Inferior parietal cortex (tissue), 1 donor: ENCODE results near the gene FKBP4.

Source experiments
- DNase-seq: peaks from one replicate; pipeline ENCODE4 v3.0.0-alpha.2; 2016; ENCODE audit errors: extremely low spot score

The FKBP4 gene

GRCh38 chr12:2813214-2814185 lies 18.7 kb downstream of the FKBP4 start:
- peak; percentile 57 for DNase-seq

DNA sequence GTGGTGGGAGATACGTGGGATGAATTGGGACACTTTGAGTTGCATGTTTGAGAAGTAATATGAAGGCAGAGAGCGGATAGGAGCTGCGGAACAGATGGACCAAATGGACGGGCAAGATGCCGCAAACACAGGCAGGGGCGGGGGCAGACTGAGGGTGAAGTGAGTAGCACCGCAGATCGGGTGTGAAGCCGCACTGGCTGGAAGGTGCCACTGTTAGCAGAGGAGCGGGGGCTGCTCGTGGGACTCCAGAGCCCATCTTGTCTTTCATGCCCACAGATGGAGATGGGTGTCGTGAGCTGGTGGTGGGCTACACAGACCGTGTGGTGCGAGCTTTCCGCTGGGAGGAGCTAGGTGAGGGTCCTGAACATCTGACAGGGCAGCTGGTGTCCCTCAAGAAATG lies 25.0 kb downstream of the FKBP4 start:
- no peak for DNase-seq

DNA sequence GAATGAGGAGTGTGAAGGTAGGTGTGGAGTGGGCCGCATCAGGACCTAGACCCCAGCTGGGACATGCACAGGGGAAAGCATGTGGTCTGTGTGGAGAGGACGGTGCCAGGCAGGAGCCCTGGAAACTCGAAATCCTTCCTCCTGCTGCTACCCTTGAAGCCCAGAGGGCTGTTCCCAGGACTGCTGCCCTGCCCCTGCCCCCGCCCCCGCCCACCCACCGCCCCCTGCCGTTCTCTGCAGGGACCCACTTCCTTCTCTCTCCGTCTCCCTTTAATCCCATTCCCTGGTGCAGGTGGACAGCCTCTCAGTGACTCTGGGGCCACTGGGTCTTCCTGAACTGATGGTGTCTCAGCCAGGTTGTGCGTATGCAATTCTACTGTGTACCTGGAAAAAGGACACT lies 25.7 kb downstream of the FKBP4 start:
- no peak for DNase-seq

DNA sequence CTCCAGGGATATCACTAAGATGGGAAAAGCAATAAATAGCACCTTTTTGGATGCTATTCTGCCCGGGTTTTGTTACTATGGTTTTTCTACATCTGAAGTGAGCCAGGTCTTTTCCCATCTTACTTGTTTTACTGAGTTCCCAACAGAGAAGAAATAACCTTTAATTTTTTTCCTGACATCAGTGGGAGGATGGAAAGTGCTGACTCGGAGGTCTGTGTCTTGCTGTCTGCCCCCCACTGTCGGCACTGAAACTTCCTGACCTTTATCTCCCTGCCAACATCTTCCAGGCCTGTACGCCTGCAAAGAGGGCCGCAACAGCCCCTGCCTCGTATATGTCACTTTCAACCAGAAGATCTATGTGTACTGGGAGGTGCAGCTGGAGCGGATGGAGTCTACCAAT lies 28.7 kb downstream of the FKBP4 start:
- DNase-seq: no peak

GRCh38 chr12:2824541-2824940 lies 29.8 kb downstream of the FKBP4 start:
- no peak for DNase-seq

- DNase-seq: peak; percentile 30
Measured at GRCh38 chr12:2825132-2825531, 30.4 kb downstream of the FKBP4 start.

DNA sequence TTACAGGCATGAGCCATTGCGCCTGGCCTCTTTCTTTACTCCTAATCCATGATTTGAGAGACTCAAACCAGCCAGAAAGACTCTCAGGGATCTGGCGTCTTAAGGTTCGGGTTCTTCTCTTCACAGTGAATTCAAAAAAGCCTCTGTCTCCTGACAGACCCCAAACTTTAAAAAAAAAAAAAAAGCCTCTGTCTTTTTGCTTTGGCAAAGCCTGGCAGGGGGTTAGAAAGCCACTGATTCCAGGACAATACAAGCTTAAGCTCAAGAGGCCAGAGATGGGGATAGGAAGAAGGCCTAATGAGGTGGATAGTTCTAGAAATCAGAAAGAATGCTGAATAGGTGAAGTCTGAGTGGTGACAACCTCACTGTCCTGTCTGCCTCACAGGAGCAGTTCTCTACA lies 31.3 kb downstream of the FKBP4 start:
- DNase-seq: no peak

DNA sequence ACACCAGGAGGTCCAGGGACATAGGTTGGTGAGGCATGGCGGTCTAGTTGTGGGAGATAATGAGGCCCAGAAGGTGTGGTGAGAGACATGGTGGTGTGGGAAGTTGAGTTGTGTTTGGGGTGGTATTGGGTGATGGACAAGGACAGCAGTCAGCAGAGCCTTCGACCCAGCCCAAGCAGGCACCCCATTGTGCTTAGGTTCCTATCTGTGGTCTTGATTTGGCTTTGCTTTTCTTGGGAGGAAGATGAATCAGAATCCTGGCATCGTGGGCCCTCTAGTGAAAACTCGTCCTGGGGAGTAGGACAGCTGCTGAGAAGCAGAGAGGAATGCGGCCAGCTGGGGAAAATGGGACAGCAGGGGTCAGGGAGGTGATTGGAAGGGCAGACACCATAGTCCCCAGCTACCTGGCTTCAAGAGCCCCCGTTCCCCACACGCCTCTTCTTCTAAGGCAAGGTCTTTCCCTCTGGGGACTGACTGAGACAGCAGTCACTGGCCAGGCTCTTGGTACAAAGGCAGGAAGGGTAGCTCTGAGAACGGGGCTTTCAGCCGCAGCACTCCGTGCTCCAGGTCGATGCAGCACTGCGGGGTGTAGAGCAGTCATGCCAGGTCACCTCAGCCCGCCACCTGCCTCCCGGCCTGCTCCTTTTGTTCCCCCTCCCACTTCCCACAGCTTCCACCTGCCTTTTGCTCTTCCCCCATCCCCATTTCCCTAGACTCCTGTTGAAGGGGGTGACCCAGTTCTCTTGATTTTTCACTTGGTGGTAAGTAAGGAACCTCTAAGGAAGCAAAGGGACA lies 32.1 kb downstream of the FKBP4 start:
- no peak for DNase-seq

DNA sequence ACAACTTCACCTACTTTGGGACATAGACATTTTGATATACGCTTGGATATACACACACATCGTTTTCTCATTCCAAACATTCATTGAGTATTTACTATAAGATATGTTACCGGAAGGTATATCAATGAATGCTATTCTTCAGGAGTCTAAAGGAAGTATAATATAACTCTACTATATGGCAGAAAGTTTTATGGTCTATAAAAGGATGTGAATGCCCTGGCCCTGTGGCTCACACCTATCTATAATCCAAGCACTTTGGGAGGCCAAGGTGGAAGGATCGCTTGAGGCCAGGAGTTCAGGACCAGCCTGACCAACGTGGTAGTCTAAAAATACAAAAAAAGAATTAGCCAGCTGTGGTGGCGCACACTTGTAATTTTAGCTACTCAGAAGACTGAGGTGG lies 34.5 kb downstream of the FKBP4 start:
- no peak for DNase-seq

- no peak for DNase-seq
Measured at GRCh38 chr12:2832550-2833127, 37.9 kb downstream of the FKBP4 start.

DNA sequence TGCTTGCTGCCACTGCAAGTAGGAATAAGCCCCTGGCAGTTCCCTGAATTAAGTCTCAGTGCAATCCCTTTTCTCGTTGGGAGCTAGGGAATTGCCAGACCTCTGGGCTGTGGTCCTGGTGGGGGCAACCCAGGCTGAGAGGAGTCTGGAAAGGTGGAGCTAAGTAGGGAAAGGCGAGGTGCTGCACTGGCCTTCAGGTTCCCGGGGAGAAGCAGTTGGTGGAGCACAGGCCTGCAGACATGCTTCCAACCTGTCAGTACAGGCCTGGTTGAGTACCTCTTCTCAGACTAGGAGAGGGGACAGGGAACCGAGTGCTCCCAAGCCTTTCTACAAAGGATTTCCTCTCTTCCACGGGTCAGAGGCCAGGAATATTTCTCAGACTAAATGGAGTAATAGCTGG lies 38.6 kb downstream of the FKBP4 start:
- no peak for DNase-seq

DNA sequence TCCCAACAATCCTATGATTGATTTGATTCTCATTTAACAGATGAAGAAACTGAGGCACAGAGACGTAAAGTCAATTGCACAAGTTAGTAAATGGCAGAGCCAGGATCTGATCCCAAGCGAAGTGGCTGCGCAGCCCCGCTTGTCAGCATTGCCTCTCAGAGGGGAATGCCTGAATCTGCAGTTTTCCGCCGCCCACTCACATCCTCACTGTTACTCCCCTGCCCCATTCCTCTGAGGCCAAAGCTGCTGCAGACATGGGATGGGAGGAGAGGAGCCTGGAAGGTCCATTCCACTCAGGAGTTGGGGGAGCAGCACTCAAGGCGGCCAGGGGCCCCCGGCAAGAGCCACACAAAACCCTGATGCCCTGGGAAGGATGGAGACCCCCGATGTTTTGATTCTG lies 39.0 kb downstream of the FKBP4 start:
- no peak for DNase-seq

GRCh38 chr12:2834581-2835491 lies 40.1 kb downstream of the FKBP4 start, which contains the start of gene NRIP2:
Gene NRIP2 (minus strand): TSS chr12:2835035. CDS start chr12:2834983, 52 bp downstream.
- DNase-seq: peak; percentile 64

DNA sequence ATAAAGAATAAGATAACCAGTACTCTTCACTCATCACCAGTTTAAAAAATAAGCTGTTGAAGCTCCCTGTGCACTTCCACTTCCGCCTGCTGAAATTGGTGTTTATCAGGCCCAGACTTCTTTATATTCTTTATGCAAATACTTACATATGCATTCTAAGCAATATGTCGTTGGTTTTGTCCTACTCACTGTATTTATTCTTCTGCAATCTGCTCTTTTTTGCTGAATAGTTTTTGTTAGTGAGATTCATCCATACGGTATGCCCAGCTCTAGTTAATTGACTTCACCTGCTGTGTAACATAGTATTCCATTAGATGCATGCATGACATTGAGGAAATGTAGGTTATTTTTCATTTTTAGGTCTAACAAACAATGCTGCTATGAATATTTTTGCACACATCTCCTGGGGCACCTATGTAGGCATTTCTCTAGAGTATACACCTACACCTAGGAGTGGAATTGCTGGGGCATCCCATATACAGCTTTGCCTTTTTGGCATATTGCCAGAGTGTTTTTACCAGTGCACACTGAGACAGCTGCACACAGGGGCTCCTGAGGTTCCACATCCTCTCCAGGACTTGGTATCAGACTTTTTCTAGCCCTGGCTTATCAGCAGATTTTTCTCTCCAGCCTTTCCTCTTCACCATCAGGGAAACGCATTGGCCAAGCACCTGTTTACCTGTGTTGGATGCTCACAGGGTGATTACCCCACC lies 41.1 kb downstream of the FKBP4 start:
- no peak for DNase-seq

- DNase-seq: no peak
Measured at GRCh38 chr12:2836574-2836973, 41.8 kb downstream of the FKBP4 start.

DNA sequence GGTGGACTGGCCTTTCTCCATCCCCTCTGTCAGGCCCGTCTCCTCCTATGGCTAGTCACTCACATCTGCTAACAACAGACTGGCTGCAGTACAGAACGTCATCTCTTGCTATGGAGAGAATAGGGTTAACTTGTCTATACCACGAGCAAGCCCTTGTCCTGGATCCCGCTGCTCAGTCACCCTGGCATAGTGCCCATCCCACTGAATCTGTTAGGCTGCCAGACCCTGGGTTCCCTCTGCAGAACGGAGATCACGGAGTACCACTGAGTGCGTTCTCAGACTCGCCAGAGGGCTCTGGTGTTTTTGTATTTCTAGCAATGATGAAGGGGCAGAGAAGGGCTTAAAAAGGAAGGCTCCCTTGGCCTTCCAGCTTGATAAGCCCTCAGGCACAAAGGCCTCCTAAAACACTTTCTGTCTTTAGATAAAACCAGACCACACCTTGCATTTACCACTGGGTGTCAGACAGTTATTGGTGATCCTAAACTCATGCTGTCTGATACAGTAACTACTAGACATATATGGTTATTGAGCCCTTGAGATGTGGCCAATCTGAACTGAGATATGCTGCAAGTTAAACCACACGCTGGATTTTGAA lies 46.4 kb downstream of the FKBP4 start:
- no peak for DNase-seq

DNA sequence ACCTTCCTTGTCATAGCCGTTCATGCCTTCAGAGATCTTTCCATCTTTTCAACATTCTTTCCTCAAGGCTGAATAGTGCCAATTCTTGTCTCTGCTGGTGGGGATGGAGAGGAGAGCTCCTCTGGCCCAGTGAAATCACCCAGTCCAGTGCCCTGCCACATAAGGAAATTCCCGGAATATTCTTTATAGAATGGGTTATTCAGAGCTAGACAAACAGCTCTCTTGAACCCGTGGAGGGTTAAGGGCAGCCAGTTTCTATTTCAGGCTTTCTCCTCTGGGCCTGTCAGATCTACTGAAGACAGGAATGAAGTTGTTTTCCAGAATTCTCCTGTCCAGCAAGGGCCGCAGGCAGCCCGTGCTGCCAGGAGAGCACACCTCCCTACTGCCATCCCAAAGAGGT lies 48.2 kb downstream of the FKBP4 start:
- no peak for DNase-seq

GRCh38 chr12:2844786-2845185 lies 50.0 kb downstream of the FKBP4 start:
- DNase-seq: no peak

DNA sequence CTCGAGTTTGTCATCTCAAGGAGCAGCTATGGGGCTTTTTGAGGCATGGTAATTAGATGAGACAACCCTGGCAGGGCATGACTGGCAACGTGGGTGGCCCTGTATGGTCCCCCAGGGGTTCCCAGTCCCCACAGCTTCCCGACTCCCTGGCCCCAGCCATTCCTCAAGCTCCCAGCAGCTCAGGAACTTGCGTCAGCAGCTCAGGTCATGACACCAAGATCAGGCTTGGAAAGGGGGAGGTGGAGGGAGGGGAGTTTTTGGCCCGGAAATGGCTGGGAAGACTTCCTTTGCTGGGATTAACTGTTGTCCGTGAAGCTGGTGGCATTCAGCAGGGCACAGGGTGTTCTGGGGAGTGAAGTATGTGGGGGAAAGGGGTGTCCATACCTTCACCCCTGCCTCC lies 50.5 kb downstream of the FKBP4 start:
- DNase-seq: no peak

- DNase-seq: no peak
Measured at GRCh38 chr12:2851931-2852330, 57.2 kb downstream of the FKBP4 start.
